ENCODE measurements around the gene TFIP11. TPM values are rescaled to one million over a fixed set of nuclear protein-coding genes. Genes with fewer than 3 reads are reported as not detected.

Gene TFIP11
- total RNA-seq, 2 experiments from 2014 or later: 111 TPM

- Mint-ChIP-seq H3K4me1 (ENCODE audit: low read depth) (no peaks in the 10 kb centered on the region), H3K27ac (no peak overlapping the region), H3K4me3 (no peak overlapping the region), H3K9me3 (no peaks in the 10 kb centered on the region), H3K36me3 (ENCODE audit: low read depth) (peaks cover 23% of the 10 kb centered on the region), H3K27me3 (no peaks in the 10 kb centered on the region)
- no peaks in the 10 kb centered on the region for H3K27me3 ChIP-seq (ENCODE audit: control insufficient read depth in 1 of 2, insufficient read depth in 2 of 2, low read length in 2 of 2)
- DNase-seq (no peak), ATAC-seq (ENCODE audit: poor library complexity) (no peak)
- no peak overlapping the region for H3K27ac ChIP-seq (ENCODE audit: low read depth in 1 of 2, low read length in 2 of 2)
- ChIA-PET CTCF (no interaction called here), POLR2A (no interaction called here)
- peaks cover 22% of the 10 kb centered on the region for H3K36me3 ChIP-seq (ENCODE audit: insufficient read depth, low read length)
- no peaks in the 10 kb centered on the region for H3K9me3 ChIP-seq (ENCODE audit: control insufficient read depth in 1 of 2, insufficient read depth in 1 of 2, low read length in 2 of 2)
- H3K4me1 ChIP-seq (ENCODE audit: insufficient read depth, low read length): no peaks in the 10 kb centered on the region
- no peak overlapping the region for H3K4me3 ChIP-seq (ENCODE audit: low read length)
- TF ChIP-seq CTCF (IDR thresholded peaks at IDR 0.05): no peak
- intact Hi-C loops (cut with DNase I, micrococcal nuclease): no loop called here
Measured at GRCh38 chr22:26446808-26447515, 65.3 kb downstream of the TFIP11 start.

GRCh38 chr22:26445577-26446275 is 66.5 kb downstream of the TFIP11 start:
- no peaks in the 10 kb centered on the region for H3K9me3 ChIP-seq (ENCODE audit: control insufficient read depth in 1 of 2, insufficient read depth in 1 of 2, low read length in 2 of 2)
- H3K36me3 ChIP-seq (ENCODE audit: insufficient read depth, low read length): peaks cover 11% of the 10 kb centered on the region
- H3K27me3 Mint-ChIP-seq: no peaks in the 10 kb centered on the region
- no peaks in the 10 kb centered on the region for H3K4me1 ChIP-seq (ENCODE audit: insufficient read depth, low read length)
- H3K27me3 ChIP-seq (ENCODE audit: control insufficient read depth in 1 of 2, insufficient read depth in 2 of 2, low read length in 2 of 2): no peaks in the 10 kb centered on the region
- no peaks in the 10 kb centered on the region for H3K9me3 Mint-ChIP-seq
- H3K36me3 Mint-ChIP-seq (ENCODE audit: low read depth): peaks cover 11% of the 10 kb centered on the region
- CTCF ChIA-PET: no interaction called here
- H3K4me3 ChIP-seq (ENCODE audit: low read length): no peak overlapping the region
- POLR2A ChIA-PET: no interaction called here
- no peak for TF ChIP-seq CTCF (IDR thresholded peaks at IDR 0.05)
- ATAC-seq (ENCODE audit: poor library complexity) (no peak), DNase-seq (no peak)
- H3K4me3 Mint-ChIP-seq: no peak overlapping the region
- intact Hi-C loops (cut with DNase I, micrococcal nuclease): no loop called here
- no peak overlapping the region for H3K27ac Mint-ChIP-seq
- no peaks in the 10 kb centered on the region for H3K4me1 Mint-ChIP-seq (ENCODE audit: low read depth)
- no peak overlapping the region for H3K27ac ChIP-seq (ENCODE audit: low read depth in 1 of 2, low read length in 2 of 2)

DNA sequence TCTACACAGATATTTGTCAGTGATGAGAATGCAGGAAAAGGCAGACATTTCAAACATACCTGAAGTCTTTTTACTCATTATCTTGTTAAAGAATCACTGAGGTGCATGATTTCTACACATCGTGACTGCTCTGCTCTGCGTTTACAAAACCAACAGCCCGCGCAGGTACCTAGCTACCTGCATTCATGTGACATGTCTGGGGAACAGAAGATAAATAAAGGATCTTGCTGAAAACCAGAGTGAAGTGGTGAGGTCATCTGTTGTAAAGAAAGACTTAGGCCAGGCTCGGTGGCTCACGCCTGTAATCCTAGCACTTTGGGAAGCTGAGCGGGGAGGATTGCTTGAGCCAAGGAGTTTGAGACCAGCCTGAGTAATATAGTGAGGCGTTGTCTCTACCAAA is 67.5 kb downstream of the TFIP11 start:
- no peaks in the 10 kb centered on the region for H3K9me3 Mint-ChIP-seq
- Histone ChIP-seq H3K4me3 (ENCODE audit: low read length) (no peak overlapping the region), H3K36me3 (ENCODE audit: insufficient read depth, low read length) (peaks cover 6% of the 10 kb centered on the region), H3K4me1 (ENCODE audit: insufficient read depth, low read length) (no peaks in the 10 kb centered on the region), H3K27ac (ENCODE audit: low read depth in 1 of 2, low read length in 2 of 2) (no peak overlapping the region), H3K9me3 (ENCODE audit: control insufficient read depth in 1 of 2, insufficient read depth in 1 of 2, low read length in 2 of 2) (no peaks in the 10 kb centered on the region), H3K27me3 (ENCODE audit: control insufficient read depth in 1 of 2, insufficient read depth in 2 of 2, low read length in 2 of 2) (no peaks in the 10 kb centered on the region)
- CTCF ChIA-PET: no interaction called here
- no peak overlapping the region for H3K27ac Mint-ChIP-seq
- no peak for TF ChIP-seq CTCF (IDR thresholded peaks at IDR 0.05)
- POLR2A ChIA-PET: no interaction called here
- ATAC-seq (ENCODE audit: poor library complexity) (no peak), DNase-seq (no peak)
- no peaks in the 10 kb centered on the region for H3K27me3 Mint-ChIP-seq
- no peaks in the 10 kb centered on the region for H3K4me1 Mint-ChIP-seq (ENCODE audit: low read depth)
- peaks cover 1% of the 10 kb centered on the region for H3K36me3 Mint-ChIP-seq (ENCODE audit: low read depth)
- no peak overlapping the region for H3K4me3 Mint-ChIP-seq
- intact Hi-C loops (cut with DNase I, micrococcal nuclease): no loop called here

All from CD4-positive, alpha-beta T cell (primary cell).